ENCODE results near the gene MFAP3.

Gene MFAP3

DNA sequence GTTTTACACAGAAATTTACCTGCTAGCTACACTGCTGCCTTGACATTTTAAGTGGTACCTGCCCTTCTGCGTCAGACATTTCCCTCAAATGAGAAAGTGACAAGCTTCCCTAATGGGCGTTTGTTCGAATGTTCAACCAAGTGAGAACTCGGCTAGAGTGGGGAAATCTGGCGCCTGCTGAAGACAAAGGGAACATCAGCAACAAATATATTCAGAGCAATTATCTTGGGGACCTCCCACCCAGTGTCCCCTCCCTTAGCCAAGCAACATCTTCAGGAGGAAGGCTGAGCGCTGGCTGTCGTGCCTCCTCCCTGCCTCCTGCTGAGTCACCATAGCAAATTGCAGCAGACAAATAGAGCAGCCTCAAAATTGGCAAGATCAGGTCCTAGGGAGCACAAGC, 57.1 kb downstream of the MFAP3 start:
- DNase-seq, result no peak

DNA sequence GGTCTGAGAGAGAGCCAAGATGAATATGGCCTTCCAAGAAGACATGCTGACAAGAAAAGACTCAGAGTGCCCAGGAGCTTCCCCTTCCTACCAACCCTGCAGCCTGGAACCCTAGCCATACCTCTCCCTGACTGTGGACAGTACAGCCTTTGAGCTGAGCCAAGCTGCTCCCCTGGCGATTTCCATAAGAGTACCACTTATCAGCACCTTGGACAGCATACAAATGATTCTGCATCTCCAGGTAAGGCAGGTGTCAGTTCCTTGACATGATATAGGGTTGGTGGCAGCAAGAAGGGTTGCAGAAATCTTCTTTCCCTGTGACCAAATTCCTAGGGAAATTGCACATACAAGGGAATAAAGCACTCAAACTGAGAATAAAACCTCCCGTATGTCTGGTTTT, 58.3 kb downstream of the MFAP3 start:
- no peak for DNase-seq

DNA sequence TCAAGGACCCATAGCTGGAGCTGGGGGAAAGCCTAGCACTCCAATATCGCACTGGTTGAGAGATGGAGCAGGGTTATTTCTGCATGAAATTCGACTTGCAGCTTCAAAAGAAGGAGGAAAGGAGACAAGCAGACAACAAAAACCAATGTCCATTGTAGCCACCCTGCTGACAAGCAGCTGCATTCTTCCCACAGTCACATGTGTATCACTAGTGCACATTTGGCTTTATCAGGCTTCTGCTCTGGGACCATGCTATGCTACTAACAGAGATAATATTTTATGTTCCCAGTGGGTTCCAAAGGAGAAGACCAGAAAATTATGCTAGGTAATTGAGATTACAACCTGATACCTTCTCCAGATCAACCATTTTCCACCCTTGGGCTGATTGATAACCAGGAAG, 59.7 kb downstream of the MFAP3 start:
- no peak for DNase-seq

GRCh38 chr5:154101184-154101583, 62.4 kb downstream of the MFAP3 start:
- no peak for DNase-seq

GRCh38 chr5:154103233-154103632, 64.5 kb downstream of the MFAP3 start:
- no peak for DNase-seq

Data from activated naive CD4-positive, alpha-beta T cell treated with anti-CD3 and anti-CD28 coated beads, Interleukin-2, amount 50 U/mL, for 16 hours (primary cell).